GM18873 (cell line): ENCODE measurements around the gene SRM.
"Not testable (repeated sequence)": the region's sequence is repeated elsewhere in the genome, so short reads cannot be mapped to it uniquely, and the experiment has no call there.

Source experiments
- ATAC-seq: cut with Tn5 transposase; IDR thresholded peaks from one replicate; pipeline ENCODE4 v1.9.1; 2021; ENCODE audit warnings: mild to moderate bottlenecking, moderate library complexity, moderate number of reproducible peaks; ENCODE audit not compliant: unreplicated experiment, low FRiP score

Gene SRM

DNA sequence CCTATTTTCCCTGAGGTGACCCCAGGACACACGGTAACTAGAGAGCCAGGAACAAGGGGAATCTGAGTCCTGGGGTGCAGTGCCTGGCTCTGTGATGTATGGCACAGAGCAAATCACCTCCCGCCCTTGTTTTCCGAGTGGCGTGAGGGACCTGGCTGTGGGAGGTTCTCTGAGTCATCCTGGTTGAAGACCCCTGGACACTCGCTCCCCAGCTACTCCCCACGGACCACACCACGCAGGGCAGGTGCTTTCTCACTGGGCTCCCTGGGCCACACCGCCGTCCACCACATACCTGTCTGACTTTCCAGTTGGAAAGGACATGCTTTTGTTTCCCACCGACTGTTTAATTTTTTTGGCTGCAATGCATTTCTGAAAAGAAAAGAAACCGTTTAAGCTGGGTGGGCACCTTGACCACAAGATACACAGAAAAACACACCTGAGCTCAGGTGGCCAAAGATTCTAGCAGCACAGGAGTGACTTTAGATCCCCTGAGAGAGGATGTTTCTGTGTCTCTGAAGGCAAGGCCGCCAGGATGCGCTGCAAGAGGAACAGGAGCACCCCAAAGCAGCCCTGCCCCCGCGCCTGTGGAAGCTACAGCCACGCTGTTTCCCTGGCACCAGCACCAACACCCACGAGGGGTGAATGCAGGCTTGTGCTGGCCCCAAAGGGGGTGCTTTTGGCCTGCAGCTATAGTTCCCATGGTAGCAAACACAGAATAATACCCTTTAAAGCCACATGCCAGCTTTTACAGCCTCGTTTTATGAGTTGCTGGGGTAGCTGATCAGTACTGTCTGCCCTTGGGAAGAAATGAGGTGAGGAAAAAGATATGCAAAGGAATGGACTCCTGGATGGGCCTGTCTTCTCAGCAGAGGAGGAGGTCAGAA is 8.1 kb upstream of the SRM start:
- ATAC-seq, result no peak

DNA sequence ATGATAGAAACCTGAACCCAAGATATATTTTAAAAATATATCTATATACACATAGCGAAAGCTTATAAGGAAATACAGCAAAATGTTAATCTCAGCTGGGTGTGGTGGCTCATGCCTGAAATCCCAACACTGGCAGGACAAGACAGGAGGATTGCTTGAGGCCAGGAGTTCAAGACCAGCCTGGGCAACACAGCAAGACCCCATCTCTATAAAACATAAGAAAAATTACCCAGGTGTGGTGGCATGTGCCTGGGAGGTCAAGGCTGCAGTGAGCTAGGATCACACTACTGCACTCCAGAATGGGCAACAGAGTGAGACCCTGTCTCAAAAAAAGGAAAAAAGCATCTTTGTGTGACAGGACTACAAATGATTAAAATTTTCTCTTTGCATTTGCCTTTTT is 6.0 kb upstream of the SRM start:
- ATAC-seq, result no peak

GRCh38 chr1:11064942-11065341 is 5.1 kb upstream of the SRM start:
- no peak for ATAC-seq

- ATAC-seq, result not testable (repeated sequence)
Measured at GRCh38 chr1:11063937-11064537, 4.2 kb upstream of the SRM start.

DNA sequence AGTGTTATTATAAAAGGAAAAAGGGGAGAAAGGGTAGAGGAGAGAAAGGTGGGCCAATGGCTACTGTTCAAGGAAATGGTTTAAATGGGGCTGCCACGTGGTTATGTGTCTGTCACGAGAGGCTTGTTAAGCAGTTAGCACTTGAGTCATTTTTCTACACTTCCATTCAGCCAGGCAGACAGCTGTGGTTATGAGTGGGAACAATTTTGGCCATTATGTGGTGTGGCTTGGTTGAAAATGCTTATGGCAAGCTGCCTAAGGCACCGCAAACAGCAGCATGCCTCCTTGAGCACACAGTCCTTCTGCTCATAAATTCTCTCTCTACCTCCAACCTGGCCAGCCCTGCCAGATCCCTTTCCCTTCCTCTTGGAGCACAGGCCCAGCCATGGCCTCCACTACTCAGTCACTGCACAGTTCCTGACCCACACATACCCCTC is 3.2 kb upstream of the SRM start:
- ATAC-seq, result no peak

DNA sequence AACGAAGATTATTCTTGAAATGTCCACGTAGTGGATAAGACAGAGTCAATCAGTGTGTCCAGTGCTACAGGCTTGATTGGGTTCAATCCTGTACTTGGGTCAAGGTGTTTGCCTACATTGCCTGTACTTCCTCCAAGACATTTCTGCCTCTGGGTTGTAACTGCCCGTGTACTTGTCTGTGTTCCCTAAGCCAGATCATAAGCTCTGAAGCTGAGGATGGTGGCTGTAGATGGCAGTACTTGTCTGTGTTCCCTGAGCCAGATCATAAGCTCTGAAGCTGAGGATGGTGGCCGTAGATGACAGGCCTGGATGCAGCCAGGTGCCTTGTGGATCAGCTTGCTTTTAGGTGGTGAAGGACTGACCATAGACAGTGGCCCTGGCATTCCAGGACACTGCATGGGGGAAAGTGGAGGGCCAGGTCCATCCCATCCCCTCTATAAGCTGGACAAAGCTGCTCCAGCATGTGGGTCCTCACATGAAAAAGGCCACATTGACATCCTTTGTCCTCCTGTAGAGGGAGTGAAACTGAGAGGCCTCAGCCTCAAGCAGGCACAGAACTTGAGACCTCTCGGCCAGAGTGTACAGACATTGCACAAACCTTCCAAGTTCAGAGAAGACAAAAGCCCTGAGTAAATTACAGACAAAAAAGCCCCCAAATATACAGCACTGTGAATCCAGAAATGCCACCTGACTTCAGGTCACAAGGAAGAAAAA is 2.0 kb upstream of the SRM start:
- no peak for ATAC-seq

- peak; percentile 19 for ATAC-seq
Measured at GRCh38 chr1:11059155-11059967, 457 bp downstream of the SRM start.

DNA sequence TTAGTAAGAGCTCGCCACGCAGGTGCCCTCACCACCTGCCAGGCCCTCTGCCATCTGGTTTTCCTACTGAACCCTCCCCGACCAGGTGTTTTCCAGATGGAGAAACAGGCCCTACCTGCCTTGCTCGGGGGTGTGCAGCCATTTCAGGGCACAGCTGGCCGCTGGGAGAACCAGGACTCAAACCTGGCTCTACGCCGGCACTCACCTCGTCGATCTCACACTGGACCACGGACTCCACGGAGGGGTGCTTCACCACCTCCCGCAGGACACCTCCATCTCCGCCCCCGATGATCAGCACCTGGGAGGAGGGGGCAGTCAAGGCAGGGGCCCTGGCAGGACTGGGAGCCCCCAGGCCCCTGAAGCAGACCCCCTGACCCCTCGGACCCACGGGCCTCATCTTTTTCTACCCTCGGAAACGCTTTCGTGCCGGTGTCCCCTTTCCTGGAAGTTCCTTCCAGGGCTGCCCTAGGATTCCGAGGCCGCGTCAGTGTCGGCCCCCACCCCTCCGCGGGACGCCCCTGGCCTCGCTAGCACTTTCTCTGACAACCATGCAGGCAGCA is 1.1 kb downstream of the SRM start:
- no peak for ATAC-seq

- no peak for ATAC-seq
Measured at GRCh38 chr1:11058026-11058425, 1.8 kb downstream of the SRM start.

DNA sequence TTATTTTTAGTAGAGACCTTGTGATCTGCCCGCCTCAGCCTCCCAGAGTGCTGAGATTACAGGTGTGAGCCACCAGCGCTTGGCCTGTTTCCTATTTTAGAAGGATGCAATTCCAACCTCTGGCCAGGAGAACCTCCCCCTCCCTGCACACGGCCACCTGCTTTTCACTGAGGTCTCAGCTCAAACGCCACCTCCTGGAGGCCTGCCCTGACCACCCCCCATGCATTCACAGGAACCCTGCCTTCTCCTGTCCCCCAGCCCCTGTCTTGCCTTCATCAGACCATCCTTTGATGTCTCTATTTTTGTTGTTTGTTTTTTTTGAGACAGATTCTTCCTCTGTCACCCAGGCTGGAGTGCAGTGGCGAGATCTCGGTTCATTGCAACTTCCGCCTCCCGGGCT is 2.3 kb downstream of the SRM start:
- ATAC-seq, result no peak

DNA sequence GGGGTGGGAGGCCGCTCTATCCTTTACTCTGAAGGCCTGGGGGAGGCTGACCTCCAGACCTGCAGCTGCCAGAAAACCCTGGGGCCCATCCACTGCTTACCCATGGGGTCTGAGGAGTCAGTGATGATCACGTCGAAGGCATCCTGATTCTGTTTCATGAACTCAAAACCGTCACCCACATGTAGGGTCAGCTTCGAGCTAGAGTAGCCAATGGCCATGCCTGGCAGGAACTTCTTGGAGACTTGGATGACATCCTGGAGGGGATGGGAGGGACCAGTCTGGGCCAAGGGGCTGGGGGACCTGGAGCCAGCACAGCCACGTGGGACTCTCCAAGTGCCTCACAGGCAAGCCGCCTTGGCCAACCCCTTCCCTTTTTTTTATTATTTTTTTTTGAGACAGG is 3.3 kb downstream of the SRM start:
- no peak for ATAC-seq

GRCh38 chr1:11055676-11056075 is 4.1 kb downstream of the SRM start:
- no peak for ATAC-seq

- no peak for ATAC-seq
Measured at GRCh38 chr1:11054666-11055065, 5.2 kb downstream of the SRM start.

- ATAC-seq, result no peak
Measured at GRCh38 chr1:11054181-11054580, 5.6 kb downstream of the SRM start.

GRCh38 chr1:11053758-11054137 is 6.1 kb downstream of the SRM start:
- ATAC-seq, result no peak

- no peak for ATAC-seq
Measured at GRCh38 chr1:11052839-11053757, 6.7 kb downstream of the SRM start.

GRCh38 chr1:11051781-11052511 is 7.9 kb downstream of the SRM start:
- ATAC-seq, result no peak

DNA sequence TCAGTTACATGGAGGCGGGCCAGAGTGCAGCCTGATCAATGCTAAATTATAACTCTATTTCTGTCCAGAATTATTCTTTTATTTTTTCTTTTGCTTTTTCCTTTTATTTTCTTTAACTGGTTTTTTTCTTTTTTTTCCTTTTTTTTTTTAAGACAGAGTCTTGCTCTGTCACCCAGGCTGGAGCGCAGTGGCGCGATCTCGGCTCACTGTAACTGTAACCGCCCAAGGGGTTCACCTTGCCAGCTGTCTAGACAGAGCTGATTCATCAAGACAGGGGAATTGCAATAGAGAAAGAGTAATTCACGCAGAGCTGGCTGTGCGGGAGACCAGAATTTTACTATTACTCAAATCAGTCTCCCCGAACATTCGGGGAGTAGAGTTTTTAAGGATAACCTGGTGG is 8.7 kb downstream of the SRM start:
- not testable (repeated sequence) for ATAC-seq
